ENCODE data around the gene NPFFR1.

- TF ChIP-seq CTCF (IDR thresholded peaks at IDR 0.05) (no peak), POLR2A (IDR thresholded peaks at IDR 0.05) (no peak)
These were observed 61.4 kb downstream of the NPFFR1 start for GRCh38 chr10:70222340-70222794.
